T-helper 2 cell treated with Interferon-gamma antibody and Interleukin-4, amounts not matched to agents 100 ng/mL and 5 ng/mL, for 36 hours (primary cell): ENCODE results near the gene TIGD2. TPM values are rescaled to one million over a fixed set of nuclear protein-coding genes. Genes with fewer than 3 reads are reported as not detected.

Source experiments
- intact Hi-C: fragments of 100-400 bp; cut with micrococcal nuclease; formaldehyde crosslinking; loops from one replicate; pipeline ENCODE4 v1.15.1; 2023
- total RNA-seq: library from RNA; stranded (reverse); gene quantifications from 2 replicates; pipeline ENCODE4 v1.2.3, GENCODE V29; 2022

The TIGD2 gene
- total RNA-seq, 1 donor from 2014 or later, result 5.7 TPM

DNA sequence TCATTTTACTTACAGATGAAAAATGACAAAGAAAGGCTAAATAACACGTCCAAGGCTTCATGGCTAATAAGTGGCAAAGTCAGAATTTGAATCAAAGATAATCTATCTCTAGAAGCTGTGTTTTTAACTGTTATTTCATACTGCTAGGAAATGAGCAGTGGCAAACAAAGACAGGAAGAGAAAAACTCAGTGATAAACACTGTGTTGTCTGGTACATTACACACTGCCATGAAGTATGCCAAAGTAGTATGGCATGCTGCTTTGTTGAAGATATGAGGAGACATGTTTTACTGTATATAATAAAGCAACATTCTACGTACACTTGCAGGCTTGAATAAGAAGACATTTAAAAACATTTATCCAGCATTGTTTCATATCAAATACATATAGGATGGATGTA is 49.5 kb downstream of the TIGD2 start:
- intact Hi-C loops, result no loop called here

DNA sequence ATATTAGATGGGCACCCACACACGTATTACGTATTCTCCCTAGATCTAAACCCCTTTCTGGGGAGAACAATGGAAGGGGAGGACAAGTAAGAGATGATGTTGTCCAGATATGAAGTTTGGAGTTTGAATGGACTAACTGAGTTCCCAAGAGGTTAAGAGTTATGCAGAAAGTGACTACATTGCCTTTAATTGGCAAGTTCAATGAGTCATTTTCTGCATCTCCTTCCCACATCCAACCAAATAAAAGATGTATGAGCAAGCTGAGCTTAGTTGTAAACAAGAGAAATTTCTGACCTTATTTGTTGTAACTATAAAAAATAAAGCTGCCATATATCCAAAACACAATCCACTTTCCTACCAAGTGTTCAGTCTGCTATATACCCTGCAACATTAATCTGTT is 50.5 kb downstream of the TIGD2 start:
- intact Hi-C loops, result no loop called here

DNA sequence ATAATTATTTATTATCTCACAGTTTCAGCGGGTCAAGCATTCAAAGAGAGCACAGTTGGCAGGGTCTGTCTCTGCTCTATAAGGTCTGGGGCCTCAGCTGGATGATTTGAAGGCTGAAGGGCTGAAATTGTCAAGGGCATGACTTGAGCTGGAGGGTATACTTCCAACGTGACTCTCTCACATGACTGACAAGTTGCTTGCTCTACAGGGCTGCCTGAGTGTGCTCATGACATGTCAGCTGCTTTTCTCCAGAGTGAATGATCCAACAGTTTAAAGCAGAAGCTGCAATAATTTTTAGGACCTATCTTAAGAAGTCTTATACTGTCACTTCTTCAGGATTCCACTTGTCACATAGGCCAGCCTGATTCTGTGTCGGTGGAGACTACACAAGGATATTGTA is 51.2 kb downstream of the TIGD2 start:
- intact Hi-C loops, result no loop called here

DNA sequence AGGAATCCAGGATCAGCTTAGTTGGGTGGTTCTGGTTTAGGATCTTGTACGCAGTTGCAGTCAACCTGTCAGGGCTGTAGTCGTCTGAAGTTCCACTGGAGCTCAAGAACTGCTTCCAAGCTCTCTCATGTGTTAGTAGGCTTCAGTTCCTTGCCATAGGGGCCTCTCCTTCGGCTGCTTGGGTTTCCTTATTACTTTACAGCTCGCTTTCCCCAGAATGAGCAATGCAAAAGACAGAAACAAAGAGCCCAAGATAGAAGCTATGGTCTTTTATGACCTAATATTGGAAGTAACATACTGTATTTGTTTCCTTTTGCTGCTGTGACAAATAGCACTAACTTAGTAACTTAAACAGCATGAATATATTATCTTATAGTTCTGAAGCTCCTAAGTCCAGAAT is 51.7 kb downstream of the TIGD2 start:
- intact Hi-C loops, result no loop called here

DNA sequence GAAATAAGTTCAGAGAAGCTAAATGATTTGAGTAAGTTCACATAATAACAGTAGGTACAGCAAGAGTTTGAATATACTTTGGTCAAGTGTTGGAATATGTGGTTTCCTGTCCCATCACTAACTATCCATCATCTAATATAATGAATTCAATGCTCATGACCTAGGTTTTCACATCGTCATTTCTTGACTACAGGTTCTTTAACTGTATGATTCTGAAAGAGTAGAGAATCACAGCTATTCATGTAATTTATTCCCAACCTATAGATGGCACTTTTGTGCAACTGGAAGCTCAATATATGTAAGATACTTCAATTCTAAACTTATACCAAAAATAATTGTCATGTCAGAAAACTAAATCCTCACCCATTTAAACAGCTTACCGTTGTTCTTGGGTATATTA is 53.1 kb downstream of the TIGD2 start:
- intact Hi-C loops, result no loop called here

Other genes starting within 250 kb of the TIGD2 start
- 8.3 and 8.6 TPM in 2 replicates for gene FAM13A, start 54.3 kb upstream of the TIGD2 start, total RNA-seq
- gene GPRIN3, start 196.3 kb downstream of the TIGD2 start, total RNA-seq, result 42.3 TPM in 2 replicates